ENCODE data around the gene CNTNAP5.

Gene CNTNAP5

DNA sequence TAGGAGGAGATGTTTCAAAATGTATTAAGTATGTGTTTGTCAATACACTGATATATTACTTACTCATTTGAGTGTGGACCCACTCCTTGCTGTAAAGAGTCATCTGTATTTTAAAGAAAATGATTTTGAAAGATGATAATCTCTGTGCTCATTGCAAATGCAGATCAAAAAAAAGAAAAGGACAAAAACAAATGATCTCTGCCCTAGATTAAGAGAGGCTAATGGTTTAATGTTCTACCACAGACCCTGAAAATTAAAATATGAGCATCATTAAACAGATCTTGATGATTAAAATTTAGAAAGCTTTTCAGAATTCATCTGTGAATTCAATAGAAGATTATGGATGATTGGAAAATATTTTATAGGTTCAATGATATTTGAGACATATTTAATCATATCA lies 136.5 kb downstream of the CNTNAP5 start:
- DNase-seq, result no peak

GRCh38 chr2:124162256-124162655 lies 137.2 kb downstream of the CNTNAP5 start:
- DNase-seq, result no peak

GRCh38 chr2:124163840-124164239 lies 138.8 kb downstream of the CNTNAP5 start:
- no peak for DNase-seq

GRCh38 chr2:124165698-124166097 lies 140.6 kb downstream of the CNTNAP5 start:
- no peak for DNase-seq

GRCh38 chr2:124171472-124172063 lies 146.5 kb downstream of the CNTNAP5 start:
- DNase-seq, result no peak

DNA sequence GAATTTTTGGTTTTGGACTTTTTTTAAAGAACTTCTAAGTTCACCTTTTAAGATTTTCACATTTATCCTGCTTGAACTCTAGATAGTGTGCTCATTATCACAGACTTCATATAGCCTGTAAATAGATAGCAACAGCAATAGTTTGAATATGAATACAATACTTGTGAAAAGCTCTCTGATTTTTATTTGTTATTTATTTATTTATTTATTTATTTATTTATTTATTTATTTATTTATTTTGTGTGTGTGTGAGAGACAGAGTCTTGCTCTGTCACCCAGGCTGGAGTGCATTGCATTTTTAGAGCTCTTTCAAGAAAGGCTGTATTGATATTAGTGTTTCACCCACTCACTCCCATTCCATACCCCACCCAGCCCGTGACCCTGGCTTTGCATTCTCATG lies 153.6 kb downstream of the CNTNAP5 start:
- DNase-seq, result no peak

DNA sequence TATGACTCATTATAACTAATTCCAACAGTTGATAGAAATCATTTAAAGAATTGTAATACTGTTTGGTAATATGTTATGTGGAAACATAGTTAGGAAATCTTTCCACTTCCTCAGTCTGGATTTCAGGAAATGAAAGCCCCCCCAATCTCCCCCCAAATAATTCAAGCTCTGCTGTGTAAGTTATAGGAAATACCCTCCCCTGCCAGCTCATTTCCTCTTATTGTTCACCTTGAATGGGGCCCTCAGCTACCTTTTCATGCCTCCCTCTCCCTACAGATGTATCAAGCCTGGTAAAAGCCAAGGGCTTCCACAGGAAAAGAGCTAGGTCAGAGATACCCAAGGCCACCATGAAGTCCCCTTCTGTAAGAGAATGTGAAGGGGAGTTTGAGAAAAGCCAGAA lies 155.5 kb downstream of the CNTNAP5 start:
- no peak for DNase-seq

GRCh38 chr2:124186801-124187200 lies 161.7 kb downstream of the CNTNAP5 start:
- DNase-seq, result no peak

GRCh38 chr2:124187948-124188347 lies 162.9 kb downstream of the CNTNAP5 start:
- no peak for DNase-seq

GRCh38 chr2:124193706-124194105 lies 168.6 kb downstream of the CNTNAP5 start:
- no peak for DNase-seq

- no peak for DNase-seq
These were observed 176.6 kb downstream of the CNTNAP5 start for GRCh38 chr2:124201713-124202112.

DNA sequence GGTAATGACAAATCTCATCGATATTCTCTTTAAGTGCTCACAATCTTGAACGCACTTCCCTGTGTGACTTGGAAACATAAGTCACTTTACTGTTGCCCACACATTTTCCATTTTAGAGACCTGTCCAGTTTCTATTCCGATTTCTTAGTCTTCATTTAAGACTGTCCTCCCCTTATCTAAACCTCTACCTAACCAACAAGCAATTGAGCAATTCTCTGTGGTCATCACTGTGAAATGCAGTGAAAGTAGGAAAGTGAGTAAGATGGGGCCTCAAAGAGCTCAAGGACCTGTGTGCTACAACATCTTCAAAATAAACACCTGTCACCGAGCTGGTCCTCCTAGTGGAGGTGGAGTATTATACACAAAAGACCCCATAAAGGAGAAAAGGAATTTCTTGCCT lies 184.4 kb downstream of the CNTNAP5 start:
- DNase-seq, result no peak

DNA sequence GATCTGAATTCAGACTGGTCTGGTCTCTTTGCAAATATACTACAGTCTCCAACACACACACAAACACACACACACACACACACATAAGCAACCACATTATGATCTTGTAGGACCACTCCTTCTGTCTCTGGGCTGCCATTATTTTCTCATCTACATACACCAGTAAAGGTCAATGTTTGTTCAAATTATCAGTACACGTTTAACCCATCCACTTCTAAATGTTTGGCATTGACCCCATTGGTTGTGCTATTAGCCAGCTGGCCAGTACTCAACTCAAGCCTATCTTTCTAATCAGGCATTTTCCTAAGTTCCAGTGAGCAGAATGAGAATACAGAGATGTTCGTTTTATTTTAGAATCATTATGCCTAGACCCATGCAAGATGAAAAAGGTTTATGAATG lies 186.4 kb downstream of the CNTNAP5 start:
- DNase-seq, result no peak

GRCh38 chr2:124213977-124214587 lies 189.0 kb downstream of the CNTNAP5 start:
- no peak for DNase-seq

GRCh38 chr2:124246170-124246569 lies 221.1 kb downstream of the CNTNAP5 start:
- DNase-seq, result no peak

DNA sequence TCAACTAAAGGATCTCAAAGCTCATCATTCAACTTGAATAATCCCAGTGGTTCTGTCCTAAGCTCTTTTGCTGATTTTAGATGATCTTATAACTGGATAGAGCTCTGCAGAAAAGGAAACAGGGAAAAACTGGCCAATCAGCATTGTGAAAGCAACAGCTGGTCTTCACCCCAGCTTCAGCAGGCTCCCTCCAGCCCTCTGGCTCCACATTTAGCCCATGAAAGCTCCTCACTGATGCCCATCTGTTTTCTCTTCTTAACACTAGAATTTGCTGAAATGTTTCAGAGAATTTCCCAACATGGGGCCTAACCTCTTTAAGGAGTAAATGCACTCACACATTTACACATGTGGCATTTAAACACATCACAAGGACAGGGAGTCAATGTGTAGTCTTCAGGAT lies 223.3 kb downstream of the CNTNAP5 start:
- DNase-seq, result peak; percentile 27

GRCh38 chr2:124250433-124250832 lies 225.3 kb downstream of the CNTNAP5 start:
- DNase-seq, result no peak

DNA sequence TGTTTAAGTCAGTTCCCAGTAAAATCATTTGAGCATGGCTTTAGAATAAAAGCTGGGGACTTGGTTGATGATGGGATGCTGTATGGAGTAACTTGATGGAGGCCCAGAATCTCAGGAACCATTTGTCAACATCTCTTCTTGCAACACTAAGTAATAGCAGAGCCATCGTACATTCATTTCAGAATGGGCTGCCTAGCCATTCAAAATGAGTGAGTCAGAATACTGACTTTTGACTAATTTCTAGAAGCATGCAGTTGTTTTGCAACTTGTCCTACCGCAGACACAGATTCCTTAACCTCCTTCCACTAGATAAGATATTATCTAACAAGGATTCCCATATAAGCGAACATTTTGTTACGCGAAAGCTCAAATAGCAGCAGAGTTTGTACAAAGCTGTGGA lies 229.5 kb downstream of the CNTNAP5 start:
- DNase-seq, result no peak

GRCh38 chr2:124257120-124257519 lies 232.0 kb downstream of the CNTNAP5 start:
- no peak for DNase-seq

- no peak for DNase-seq
These were observed 233.2 kb downstream of the CNTNAP5 start for GRCh38 chr2:124258140-124258880.

GRCh38 chr2:124261456-124261855 lies 236.4 kb downstream of the CNTNAP5 start:
- DNase-seq, result no peak

DNA sequence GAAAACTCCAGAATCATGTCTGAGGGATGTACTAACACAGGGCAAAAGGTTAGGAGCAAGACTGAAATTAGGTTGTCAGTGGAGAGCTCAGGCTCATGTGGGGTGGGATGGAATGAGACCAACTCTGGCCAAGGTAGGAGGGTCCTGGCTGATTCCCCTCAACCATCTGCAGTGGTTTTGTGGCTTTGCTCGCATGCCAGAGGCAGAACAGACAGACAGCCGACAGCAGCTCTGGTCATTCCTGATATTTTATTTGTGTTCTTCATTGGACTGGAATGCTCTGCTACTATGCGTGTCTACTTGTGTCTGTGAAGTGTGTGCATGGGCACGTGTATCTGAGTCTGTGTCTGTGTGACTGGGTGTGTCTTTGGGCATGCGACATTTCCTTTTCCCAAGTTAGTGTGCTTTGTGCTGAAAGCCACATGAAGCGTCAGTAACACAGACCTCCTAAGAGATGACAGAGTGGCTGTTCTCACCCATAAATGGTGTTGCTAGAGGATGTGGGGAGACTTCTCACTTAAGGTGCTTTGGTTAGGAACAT lies 239.5 kb downstream of the CNTNAP5 start:
- DNase-seq, result no peak

GRCh38 chr2:124267794-124268193 lies 242.7 kb downstream of the CNTNAP5 start:
- DNase-seq, result no peak

- DNase-seq, result no peak
These were observed 244.3 kb downstream of the CNTNAP5 start for GRCh38 chr2:124269348-124269747.

Data from NCI-H524 treated with DMSO at 0.1 percent for 48 hours (cell line).